SU-DHL-6 (cell line): ENCODE measurements around the gene CRYBB1.

ENCODE experiments used
- H2AFZ ChIP-seq: fragments of 200-600 bp; sonication (generic); 2 replicates; pipeline ENCODE4 v1.6.1; 2014; ENCODE audit warnings: low read depth, mild to moderate bottlenecking, moderate library complexity, mixed read lengths, antibody characterized with exemption, low read length; ENCODE audit not compliant: severe bottlenecking
- H3F3A ChIP-seq: fragments of 200-600 bp; shearing (Covaris generic); 2 replicates; pipeline ENCODE4 v1.6.0; 2016; ENCODE audit warnings: antibody characterized with exemption, mild to moderate bottlenecking; ENCODE audit not compliant: insufficient read depth
- H3K27ac ChIP-seq: fragments of 200-600 bp; sonication (generic); 2 replicates; pipeline ENCODE4 v1.5.1; 2016; ENCODE audit warnings: low read depth, mild to moderate bottlenecking, low read length, moderate library complexity, mixed read lengths
- H3K27me3 ChIP-seq: fragments of 200-600 bp; sonication (generic), shearing (Covaris generic); 2 replicates; pipeline ENCODE4 v1.6.0; 2014; ENCODE audit warnings: mild to moderate bottlenecking, low read length
- H3K36me3 ChIP-seq: fragments of 200-600 bp; sonication (generic); 2 replicates; pipeline ENCODE4 v1.6.1; 2014; ENCODE audit warnings: mild to moderate bottlenecking, low read length, mixed read lengths
- H3K4me2 ChIP-seq: fragments of 300-600, 200-600 bp; shearing (Covaris generic), sonication (generic); 2 replicates; pipeline ENCODE4 v1.6.0; 2014; ENCODE audit warnings: low read length, low read depth, mild to moderate bottlenecking; ENCODE audit not compliant: poor library complexity, severe bottlenecking
- H3K4me3 ChIP-seq: fragments of 200-600 bp; sonication (generic); 2 replicates; pipeline ENCODE4 v1.5.1; 2014; ENCODE audit warnings: antibody characterized with exemption, low read length, mild to moderate bottlenecking, mixed read lengths; ENCODE audit not compliant: insufficient read depth, poor library complexity, severe bottlenecking
- H3K79me2 ChIP-seq: fragments of 200-600 bp; sonication (generic); 2 replicates; pipeline ENCODE4 v1.6.1; 2014; ENCODE audit warnings: mild to moderate bottlenecking, low read length, moderate library complexity; ENCODE audit not compliant: insufficient read depth
- H3K9ac ChIP-seq: fragments of 200-600 bp; sonication (generic); 2 replicates; pipeline ENCODE4 v1.7.0; 2014; ENCODE audit warnings: mild to moderate bottlenecking, low read length
- H3K9me2 ChIP-seq: fragments of 200-600 bp; sonication (generic); replicated peaks from 2 replicates; pipeline ENCODE4 v1.6.1; 2014; ENCODE audit warnings: low read length; ENCODE audit not compliant: insufficient read depth
- H3K9me3 ChIP-seq: fragments of 200-600 bp; sonication (generic); 2 replicates; pipeline ENCODE4 v1.6.1; 2014; ENCODE audit warnings: low read length, mixed read lengths; ENCODE audit not compliant: insufficient read depth
- H4K20me1 ChIP-seq: fragments of 200-600 bp; sonication (generic); 2 replicates; pipeline ENCODE4 v1.6.1; 2014; ENCODE audit warnings: low read depth, mild to moderate bottlenecking, antibody characterized with exemption, low read length, moderate library complexity, mixed read lengths
- CTCF ChIP-seq: fragments of 200-600 bp; sonication (generic); IDR thresholded peaks from one replicate; pipeline ENCODE4 v1.5.1; 2017; ENCODE audit warnings: antibody characterized with exemption, mild to moderate bottlenecking, low read length, moderate library complexity; ENCODE audit not compliant: insufficient read depth, poor library complexity, severe bottlenecking
- EZH2phosphoT487 ChIP-seq: fragments of 200-600 bp; sonication (generic), shearing (Covaris generic); conservative IDR thresholded peaks from 2 replicates; pipeline ENCODE4 v1.6.1; 2018; ENCODE audit warnings: mild to moderate bottlenecking, antibody characterized with exemption, low read length, moderate library complexity, mixed read lengths

Gene CRYBB1

GRCh38 chr22:26617271-26618199 is at the start of gene CRYBB1:
CRYBB1 (minus strand) TSS chr22:26618027; CDS start chr22:26616319, 1,708 bp downstream.
- Histone ChIP-seq H3F3A (no peaks in the 10 kb centered on the region), H3K36me3 (no peaks in the 10 kb centered on the region), H3K27ac (no peak within 1 kb of the TSS), H3K9me3 (no peaks in the 10 kb centered on the region), H3K9me2 (no peaks in the 10 kb centered on the region), H3K79me2 (no peaks in the 10 kb centered on the region), H2AFZ (no peak within 1 kb of the TSS), H4K20me1 (no peaks in the 10 kb centered on the region), H3K27me3 (no peaks in the 10 kb centered on the region), H3K9ac (no peak within 1 kb of the TSS), H3K4me3 (no peak within 1 kb of the TSS), H3K4me2 (no peak within 1 kb of the TSS)
- TF ChIP-seq CTCF (no peak), EZH2phosphoT487 (no peak)

GRCh38 chr22:26667140-26667539 is 49.3 kb upstream of the CRYBB1 start:
- Histone ChIP-seq H3K79me2 (no peaks in the 10 kb centered on the region), H3K4me2 (no peak overlapping the region), H3K27ac (no peak overlapping the region), H3K9ac (no peak overlapping the region), H3K4me3 (no peak overlapping the region), H2AFZ (no peak overlapping the region), H4K20me1 (no peaks in the 10 kb centered on the region), H3K36me3 (no peaks in the 10 kb centered on the region), H3F3A (peaks cover 26% of the 10 kb centered on the region), H3K9me2 (no peaks in the 10 kb centered on the region), H3K9me3 (no peaks in the 10 kb centered on the region), H3K27me3 (no peaks in the 10 kb centered on the region)
- TF ChIP-seq EZH2phosphoT487 (no peak), CTCF (no peak)

GRCh38 chr22:26665813-26666231 is 48.0 kb upstream of the CRYBB1 start:
- H3K36me3 ChIP-seq = no peaks in the 10 kb centered on the region
- no peaks in the 10 kb centered on the region for H3K9me3 ChIP-seq
- no peak overlapping the region for H2AFZ ChIP-seq
- H3F3A ChIP-seq = peaks cover 15% of the 10 kb centered on the region
- no peaks in the 10 kb centered on the region for H3K27me3 ChIP-seq
- no peaks in the 10 kb centered on the region for H4K20me1 ChIP-seq
- no peak overlapping the region for H3K4me2 ChIP-seq
- H3K4me3 ChIP-seq = no peak overlapping the region
- TF ChIP-seq EZH2phosphoT487 = no peak
- no peak for TF ChIP-seq CTCF
- H3K9me2 ChIP-seq = no peaks in the 10 kb centered on the region
- H3K9ac ChIP-seq = no peak overlapping the region
- no peaks in the 10 kb centered on the region for H3K79me2 ChIP-seq
- H3K27ac ChIP-seq = no peak overlapping the region
